NCI-H1694 treated with DMSO at 0.1 percent for 48 hours (cell line): ENCODE measurements around the gene SLC19A1.
"Not testable (repeated sequence)": the region's sequence is repeated elsewhere in the genome, so short reads cannot be mapped to it uniquely, and the experiment has no call there.

Source experiments
- DNase-seq: peaks from one replicate; lab custom pipeline; 2025; lab: John Stamatoyannopoulos, UW

SLC19A1 gene

GRCh38 chr21:45532826-45533360, 9.3 kb downstream of the SLC19A1 start:
- DNase-seq = no peak

GRCh38 chr21:45531393-45532215, 10.6 kb downstream of the SLC19A1 start:
- DNase-seq = no peak

- not testable (repeated sequence) for DNase-seq
These were observed 11.2 kb downstream of the SLC19A1 start for GRCh38 chr21:45531114-45531392.

GRCh38 chr21:45530423-45531113, 11.7 kb downstream of the SLC19A1 start:
- DNase-seq = no peak

DNA sequence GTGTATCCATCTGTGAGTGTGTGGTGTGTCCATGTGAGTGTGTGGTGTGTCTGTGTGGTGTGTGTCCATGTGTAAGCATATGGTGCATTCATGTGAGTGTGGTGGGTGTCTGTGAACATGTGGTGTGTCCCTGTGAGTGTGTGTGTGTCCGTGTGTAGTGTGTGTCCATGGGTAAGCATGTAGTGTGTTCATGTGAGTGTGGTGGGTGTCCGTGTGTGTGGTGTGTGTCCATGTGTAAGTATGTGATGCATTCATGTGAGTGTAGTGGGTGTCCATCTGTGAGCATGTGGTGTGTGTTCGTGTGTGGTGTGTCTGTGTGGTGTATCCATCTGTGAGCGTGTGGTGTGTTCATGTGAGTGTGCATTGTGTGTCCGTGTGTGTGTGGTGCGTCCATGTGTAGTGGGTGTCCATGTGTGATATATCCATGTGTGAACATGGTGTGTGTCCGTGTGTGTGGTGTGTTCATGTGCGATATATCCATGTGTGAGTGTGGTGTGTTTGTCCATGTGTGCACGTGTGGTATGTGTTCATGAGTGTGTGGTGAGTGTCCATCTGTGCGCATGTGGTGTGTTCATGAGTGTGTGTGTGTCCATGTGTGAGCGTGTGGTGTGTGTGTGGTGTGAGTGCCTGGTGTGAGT, 12.3 kb downstream of the SLC19A1 start:
- no peak for DNase-seq

GRCh38 chr21:45528981-45529784, 13.1 kb downstream of the SLC19A1 start:
- no peak for DNase-seq

DNA sequence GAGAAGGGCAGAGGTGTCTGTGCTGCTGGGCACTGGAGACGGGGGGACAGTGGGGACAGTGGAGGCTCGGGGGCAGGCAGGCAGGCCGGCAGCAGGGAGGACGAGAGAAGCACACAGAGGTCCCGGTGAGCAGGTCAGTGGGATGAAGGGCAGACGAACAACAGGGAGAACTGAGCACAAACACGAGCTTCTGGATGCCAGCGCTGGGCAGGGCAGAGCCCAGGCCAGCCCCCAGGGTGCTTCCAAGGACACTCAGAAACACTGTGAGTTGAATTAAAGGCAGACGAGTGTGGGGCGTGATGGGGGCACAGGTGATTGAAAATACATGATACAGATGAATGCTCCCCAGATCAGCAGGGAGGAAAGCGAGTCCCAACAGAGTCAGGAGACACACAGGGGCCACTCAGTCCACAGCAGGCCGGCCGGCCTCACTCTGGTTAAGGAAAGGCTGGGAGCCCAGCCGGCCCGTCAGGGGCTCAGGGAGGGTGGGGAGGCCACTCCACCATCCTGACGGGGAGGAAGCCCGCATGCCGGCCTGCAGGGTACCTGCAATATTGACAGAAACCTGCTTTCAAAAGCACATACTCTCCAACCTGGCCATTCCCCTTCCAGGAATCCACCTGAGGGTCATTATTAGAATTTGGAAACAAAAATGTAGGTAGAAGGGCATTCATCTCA, 14.1 kb downstream of the SLC19A1 start:
- DNase-seq = no peak

- not testable (repeated sequence) for DNase-seq
These were observed 14.9 kb downstream of the SLC19A1 start for GRCh38 chr21:45527151-45527999.

- DNase-seq = no peak
These were observed 16.3 kb downstream of the SLC19A1 start for GRCh38 chr21:45525910-45526306.

- no peak for DNase-seq
These were observed 16.9 kb downstream of the SLC19A1 start for GRCh38 chr21:45525153-45525909.

- no peak for DNase-seq
These were observed 17.5 kb downstream of the SLC19A1 start for GRCh38 chr21:45524756-45525152.

DNA sequence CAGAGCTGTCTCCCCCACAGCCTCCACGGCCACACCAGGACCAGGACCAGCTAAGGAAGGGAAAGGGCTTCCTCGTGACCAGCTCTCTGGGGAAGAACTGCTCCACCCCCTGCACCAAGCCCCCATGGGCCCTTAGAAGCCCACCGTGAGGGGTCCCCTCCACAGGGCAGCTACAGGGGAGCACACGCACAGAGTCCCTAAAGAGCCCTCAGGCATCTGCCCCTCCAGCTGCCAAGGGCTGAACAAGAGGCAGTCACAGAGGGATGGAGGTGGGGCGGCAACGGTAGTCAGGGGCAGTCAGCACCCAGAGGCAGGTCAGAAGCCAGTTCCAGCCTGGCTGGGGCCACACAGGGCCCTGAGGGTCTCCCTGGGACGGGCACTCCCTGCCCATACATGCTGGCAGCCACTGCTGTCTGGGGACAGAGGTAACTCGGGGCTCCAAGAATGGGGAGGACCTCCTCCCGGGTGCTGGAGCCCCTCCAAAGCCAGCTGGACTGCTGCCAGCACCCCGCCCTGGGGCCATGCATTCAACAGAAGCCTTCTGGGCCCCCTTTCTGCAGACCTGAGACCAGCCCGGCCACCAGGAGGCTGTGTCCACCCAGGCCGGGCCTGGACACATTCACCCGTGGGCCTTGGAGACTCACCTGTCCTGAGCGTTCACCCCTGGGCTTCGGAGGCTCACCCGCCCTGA, 18.7 kb downstream of the SLC19A1 start:
- no peak for DNase-seq

- no peak for DNase-seq
These were observed 19.3 kb downstream of the SLC19A1 start for GRCh38 chr21:45522986-45523385.

DNA sequence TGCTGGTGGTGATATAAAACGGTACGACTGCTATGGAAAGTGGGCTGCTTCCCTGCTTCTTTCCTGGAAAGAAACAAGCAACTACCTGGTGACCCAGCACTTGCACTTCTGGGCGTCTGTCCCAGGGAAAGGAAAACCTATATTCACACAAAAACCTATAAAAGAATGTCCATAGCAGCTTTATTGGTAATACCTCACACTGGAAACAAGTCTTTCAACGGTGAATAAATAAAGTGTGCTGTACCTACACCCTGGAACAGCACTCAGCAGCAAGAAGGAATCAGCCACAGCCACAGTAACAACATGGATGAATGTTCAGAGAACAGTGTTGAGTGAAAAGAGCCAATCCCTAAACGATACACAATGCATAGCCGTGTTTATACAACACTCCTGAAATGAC, 19.9 kb downstream of the SLC19A1 start:
- DNase-seq = no peak

GRCh38 chr21:45521241-45521640, 21.0 kb downstream of the SLC19A1 start:
- no peak for DNase-seq

GRCh38 chr21:45519182-45519581, 23.1 kb downstream of the SLC19A1 start:
- no peak for DNase-seq

DNA sequence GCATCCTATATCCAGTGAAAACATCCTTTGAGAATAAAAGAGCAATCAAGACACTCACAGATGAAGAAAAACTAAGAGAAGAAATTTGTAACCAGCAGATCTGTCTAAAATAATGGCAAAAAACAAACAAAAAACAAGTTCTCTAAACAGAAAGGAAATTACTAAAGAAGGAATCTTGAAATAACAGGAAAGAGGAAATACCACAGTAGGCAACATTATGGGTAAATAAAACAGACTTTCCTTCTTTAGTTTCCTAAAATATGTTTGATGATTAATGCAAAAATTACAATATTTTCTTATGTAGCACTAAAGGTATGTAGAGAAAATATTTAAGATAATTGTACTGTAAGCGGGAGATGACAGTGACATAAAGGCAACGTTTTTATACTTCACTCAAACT, 23.5 kb downstream of the SLC19A1 start:
- DNase-seq = no peak

DNA sequence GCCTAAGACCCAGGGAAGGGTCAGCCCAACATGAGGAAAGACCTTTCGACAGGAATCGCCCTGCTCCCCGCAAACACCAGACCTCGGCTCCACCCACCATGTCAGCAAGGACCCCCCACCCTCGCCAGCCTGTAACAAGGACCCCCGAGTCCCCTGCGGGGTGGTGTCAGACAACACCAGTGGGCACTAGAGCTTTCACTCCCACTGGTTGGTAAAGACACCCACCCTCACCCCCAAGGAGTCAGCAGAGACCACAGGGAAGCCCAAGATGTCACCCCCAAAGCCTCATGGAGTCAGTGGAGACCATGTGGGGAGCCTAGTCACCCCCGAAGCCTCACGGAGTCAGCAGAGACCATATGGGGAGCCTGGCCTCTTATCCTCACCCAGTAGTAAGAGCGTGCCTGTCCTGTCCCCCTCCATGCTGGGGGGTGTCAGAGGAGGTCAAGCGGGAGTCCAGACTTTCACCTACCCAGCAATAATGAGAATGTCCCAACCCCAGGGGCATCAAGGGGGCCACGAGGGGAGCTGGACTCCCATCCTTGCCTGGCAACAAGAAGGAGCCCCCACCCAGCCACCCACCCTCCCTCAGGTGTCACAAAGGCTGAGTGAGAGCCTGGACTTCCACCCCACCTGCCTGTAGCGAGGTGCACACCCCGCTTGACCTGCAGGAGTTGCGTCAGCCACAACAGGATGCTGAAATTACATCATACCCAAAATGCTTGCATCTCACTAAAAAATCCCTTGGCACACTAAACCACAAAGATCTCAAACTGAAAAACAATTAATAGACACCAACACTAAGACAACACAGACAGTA, 24.8 kb downstream of the SLC19A1 start:
- no peak for DNase-seq
